Caco-2 (cell line): ENCODE data around the gene GAD1. TPM values are rescaled to one million over a fixed set of nuclear protein-coding genes. Genes with fewer than 3 reads are reported as not detected.

Experiments used
- BruUV-seq: library from RNA; stranded (reverse); fragments of 400-500 nt; replicated peaks from 2 replicates; lab custom pipeline; 2021; lab: Mats Ljungman, UMichigan
- CTCF ChIA-PET: fragments of 300-600 bp; sonication (Branson Sonifier 250); formaldehyde crosslinking; loops from one replicate; lab custom pipeline; 2022; ENCODE audit warnings: antibody characterized with exemption; lab: Charles Lee
- POLR2A ChIA-PET: fragments of 300-600 bp; sonication (Branson Sonifier 250); formaldehyde crosslinking; loops from one replicate; lab custom pipeline; 2022; ENCODE audit warnings: antibody characterized with exemption; lab: Charles Lee
- DNase-seq, 2 experiments: peaks; one replicate each; pipeline versions ENCODE4 v3.0.0 to v3.0.0-alpha.2; 2020 to 2022
- H3K27me3 ChIP-seq: replicated peaks from 2 replicates; pipeline ENCODE4 v1.6.0; 2011; ENCODE audit warnings: low read length; ENCODE audit not compliant: control insufficient read depth, insufficient read depth
- H3K36me3 ChIP-seq: 2 replicates; pipeline ENCODE4 v1.5.1; 2011; ENCODE audit warnings: low read length; ENCODE audit not compliant: control insufficient read depth, insufficient read depth
- H3K4me1 ChIP-seq: fragments of 250-450 bp; sonication (Bioruptor Pico); 2 replicates; pipeline ENCODE4 v1.5.1; 2020; ENCODE audit warnings: mild to moderate bottlenecking
- H3K4me3 ChIP-seq: 2 replicates; pipeline ENCODE4 v1.5.1; 2011; ENCODE audit warnings: low read depth, mild to moderate bottlenecking, control low read depth, low read length
- H3K9me3 ChIP-seq: fragments of 250-450 bp; sonication (Bioruptor Pico); 2 replicates; pipeline ENCODE4 v1.5.1; 2020; ENCODE audit warnings: mild to moderate bottlenecking, moderate library complexity
- H3K27ac Mint-ChIP-seq: one replicate; pipeline ENCODE4 v1.8.0; 2022; ENCODE audit warnings: mixed read lengths; ENCODE audit not compliant: unreplicated experiment
- H3K27me3 Mint-ChIP-seq: one replicate; pipeline ENCODE4 v1.8.0; 2022; ENCODE audit warnings: mixed read lengths; ENCODE audit not compliant: insufficient read depth, unreplicated experiment
- H3K36me3 Mint-ChIP-seq: one replicate; pipeline ENCODE4 v1.8.0; 2022; ENCODE audit warnings: mild to moderate bottlenecking, mixed read lengths; ENCODE audit not compliant: insufficient read depth, unreplicated experiment
- H3K4me1 Mint-ChIP-seq: one replicate; pipeline ENCODE4 v1.8.0; 2022; ENCODE audit warnings: low read depth, mixed read lengths; ENCODE audit not compliant: unreplicated experiment
- H3K4me3 Mint-ChIP-seq: one replicate; pipeline ENCODE4 v1.8.0; 2022; ENCODE audit warnings: mild to moderate bottlenecking, moderate library complexity, mixed read lengths; ENCODE audit not compliant: unreplicated experiment
- H3K9me3 Mint-ChIP-seq: one replicate; pipeline ENCODE4 v1.8.0; 2022; ENCODE audit warnings: mixed read lengths; ENCODE audit not compliant: unreplicated experiment
- CTCF ChIP-seq, 2 experiments: fragments of 200-600 bp in 1 of 2; IDR thresholded peaks; 1 replicate in 1 of 2; 2 replicates in 1 of 2; pipeline versions ENCODE4 v1.5.1 to v1.8.0; 2011 to 2022; ENCODE audit warnings: antibody characterized with exemption in 1 of 2, control low read depth in 1 of 2, inconsistent platforms in 1 of 2, low read depth in 1 of 2, low read length in 1 of 2, mild to moderate bottlenecking in 1 of 2, moderate library complexity in 1 of 2; ENCODE audit not compliant: insufficient read depth in 1 of 2, severe bottlenecking in 1 of 2, unreplicated experiment in 1 of 2
- intact Hi-C: fragments of 100-400 bp; cut with micrococcal nuclease; formaldehyde crosslinking; loops from one replicate; pipeline ENCODE4 v1.10.0; 2022; ENCODE audit not compliant: unreplicated experiment
- total RNA-seq: library from RNA; stranded (reverse); gene quantifications from 2 replicates; pipeline ENCODE4 v1.2.3, GENCODE V29; 2022

GAD1 gene
- total RNA-seq, 1 experiment from 2014 or later = 14.7 TPM

GRCh38 chr2:170840717-170841210, 24.1 kb downstream of the GAD1 start:
- no peak overlapping the region for H3K4me3 ChIP-seq
- no peaks in the 10 kb centered on the region for H3K36me3 ChIP-seq
- Mint-ChIP-seq H3K27me3 (no peaks in the 10 kb centered on the region), H3K27ac (no peak overlapping the region), H3K4me3 (no peak overlapping the region), H3K9me3 (no peaks in the 10 kb centered on the region), H3K4me1 (no peaks in the 10 kb centered on the region), H3K36me3 (no peaks in the 10 kb centered on the region)
- POLR2A ChIA-PET = no interaction called here
- no peaks in the 10 kb centered on the region for H3K9me3 ChIP-seq
- no peaks in the 10 kb centered on the region for H3K4me1 ChIP-seq
- CTCF ChIA-PET = no interaction called here
- intact Hi-C loops = no loop called here
- no TSS peak for BruUV-seq
- no peaks in the 10 kb centered on the region for H3K27me3 ChIP-seq
- no peak for DNase-seq
- TF ChIP-seq CTCF (IDR thresholded peaks at IDR 0.05; ENCODE audit: insufficient read depth in 1 of 2, low read depth in 1 of 2, low read length in 1 of 2, severe bottlenecking in 1 of 2, unreplicated experiment in 1 of 2) = no peak

DNA sequence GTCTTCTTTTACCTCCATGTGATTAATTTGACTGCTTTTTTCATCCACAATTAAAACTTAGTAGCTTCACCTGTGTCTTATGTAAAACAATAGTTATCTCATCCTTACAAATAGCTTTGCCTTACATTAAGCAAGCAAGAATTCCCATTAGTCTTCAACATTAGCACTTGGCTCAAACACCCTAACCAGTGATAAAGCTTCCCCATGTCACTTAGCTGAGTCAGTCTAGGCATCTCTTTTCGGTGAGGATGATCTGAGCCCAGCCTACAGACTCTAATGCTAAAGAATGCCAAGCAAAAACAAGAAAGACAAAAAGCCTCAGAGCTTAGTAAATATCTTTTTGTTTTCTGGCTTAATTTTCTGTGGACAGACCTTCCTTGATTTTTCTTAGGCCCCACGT, 26.1 kb downstream of the GAD1 start:
- CTCF ChIA-PET = no interaction called here
- Histone ChIP-seq H3K4me3 (no peak overlapping the region), H3K4me1 (no peaks in the 10 kb centered on the region), H3K36me3 (no peaks in the 10 kb centered on the region), H3K9me3 (no peaks in the 10 kb centered on the region), H3K27me3 (no peaks in the 10 kb centered on the region)
- H3K4me3 Mint-ChIP-seq = no peak overlapping the region
- no TSS peak for BruUV-seq
- H3K27me3 Mint-ChIP-seq = no peaks in the 10 kb centered on the region
- POLR2A ChIA-PET = no interaction called here
- no peak for TF ChIP-seq CTCF (IDR thresholded peaks at IDR 0.05; ENCODE audit: insufficient read depth in 1 of 2, low read depth in 1 of 2, low read length in 1 of 2, severe bottlenecking in 1 of 2, unreplicated experiment in 1 of 2)
- no peak overlapping the region for H3K27ac Mint-ChIP-seq
- DNase-seq = no peak
- H3K4me1 Mint-ChIP-seq = no peaks in the 10 kb centered on the region
- intact Hi-C loops = no loop called here
- H3K9me3 Mint-ChIP-seq = no peaks in the 10 kb centered on the region
- no peaks in the 10 kb centered on the region for H3K36me3 Mint-ChIP-seq

DNA sequence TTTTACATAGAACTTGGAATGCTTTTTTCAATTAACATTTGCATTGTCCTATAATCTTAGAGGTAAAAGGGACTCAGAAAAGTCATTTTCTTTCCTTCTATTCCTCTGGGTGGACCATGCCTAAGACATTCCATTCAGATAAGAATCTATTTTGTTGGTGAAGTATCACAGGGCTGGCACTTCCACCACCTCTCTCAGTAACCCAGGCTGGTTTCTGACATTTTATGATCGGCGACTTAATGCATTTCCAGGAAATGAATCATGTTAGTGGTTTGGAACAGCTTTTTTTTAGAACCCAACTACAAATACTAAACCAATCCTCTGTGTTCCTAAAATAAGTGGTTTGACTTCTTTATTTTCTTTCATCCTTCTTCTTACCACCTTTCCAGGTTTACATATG, 27.0 kb downstream of the GAD1 start:
- Histone ChIP-seq H3K4me1 (no peaks in the 10 kb centered on the region), H3K9me3 (no peaks in the 10 kb centered on the region), H3K36me3 (no peaks in the 10 kb centered on the region), H3K27me3 (no peaks in the 10 kb centered on the region), H3K4me3 (no peak overlapping the region)
- Mint-ChIP-seq H3K27me3 (no peaks in the 10 kb centered on the region), H3K36me3 (no peaks in the 10 kb centered on the region), H3K9me3 (no peaks in the 10 kb centered on the region), H3K4me3 (no peak overlapping the region), H3K4me1 (no peaks in the 10 kb centered on the region), H3K27ac (no peak overlapping the region)
- ChIA-PET CTCF (no interaction called here), POLR2A (no interaction called here)
- intact Hi-C loops = no loop called here
- DNase-seq = no peak
- no TSS peak for BruUV-seq
- TF ChIP-seq CTCF (IDR thresholded peaks at IDR 0.05; ENCODE audit: insufficient read depth in 1 of 2, low read depth in 1 of 2, low read length in 1 of 2, severe bottlenecking in 1 of 2, unreplicated experiment in 1 of 2) = no peak
